Uterine smooth muscle cell (primary cell): ENCODE measurements around the gene DNASE1L1. TPM values are rescaled to one million over a fixed set of nuclear protein-coding genes. Genes with fewer than 3 reads are reported as not detected.

ENCODE experiments used
- total RNA-seq: library from RNA; depleted of rRNA; stranded (reverse); fragments of >200 nt; gene quantifications from 2 replicates; pipeline ENCODE4 v1.2.3, GENCODE V29; 2014

The DNASE1L1 gene
- total RNA-seq, result 31.5 and 54.7 TPM in 2 replicates

DNA sequence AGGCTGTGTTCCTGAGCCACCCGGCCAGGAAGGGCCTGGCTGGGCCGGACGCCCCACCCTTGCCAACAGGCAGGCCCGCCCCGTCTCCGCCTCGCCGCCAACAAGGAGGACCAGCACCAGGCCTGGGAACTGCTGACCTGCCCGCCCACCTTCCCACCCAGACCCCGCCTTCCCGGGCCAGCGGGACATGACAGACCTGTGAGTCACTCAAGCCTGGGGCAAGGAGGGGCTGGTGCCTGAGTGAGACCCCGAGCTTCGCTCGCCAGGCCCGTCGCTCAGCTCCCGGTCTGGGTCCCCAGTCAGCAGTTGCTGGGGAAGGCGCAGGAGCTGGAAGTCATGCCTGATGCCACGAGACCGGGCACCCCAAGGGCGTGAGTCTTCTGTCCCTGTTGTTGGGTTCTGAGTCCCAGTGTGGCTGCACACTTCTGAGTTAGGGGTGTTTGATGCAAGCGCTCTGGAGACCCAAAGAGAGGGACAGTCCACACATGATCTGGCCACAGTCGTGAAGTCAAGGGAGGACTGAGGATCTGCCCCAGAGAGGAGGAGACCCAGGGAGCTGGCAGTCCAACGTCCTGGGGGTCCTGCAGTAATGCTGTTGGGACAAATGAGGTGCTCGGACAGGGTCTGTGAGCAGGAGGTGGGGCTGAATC lies at the start of gene DNASE1L1:
TSS of gene DNASE1L1 (minus strand) at position 33 of the 650 bp plus-strand sequence. CDS start 3,686 bp downstream, outside the sequence.

DNA sequence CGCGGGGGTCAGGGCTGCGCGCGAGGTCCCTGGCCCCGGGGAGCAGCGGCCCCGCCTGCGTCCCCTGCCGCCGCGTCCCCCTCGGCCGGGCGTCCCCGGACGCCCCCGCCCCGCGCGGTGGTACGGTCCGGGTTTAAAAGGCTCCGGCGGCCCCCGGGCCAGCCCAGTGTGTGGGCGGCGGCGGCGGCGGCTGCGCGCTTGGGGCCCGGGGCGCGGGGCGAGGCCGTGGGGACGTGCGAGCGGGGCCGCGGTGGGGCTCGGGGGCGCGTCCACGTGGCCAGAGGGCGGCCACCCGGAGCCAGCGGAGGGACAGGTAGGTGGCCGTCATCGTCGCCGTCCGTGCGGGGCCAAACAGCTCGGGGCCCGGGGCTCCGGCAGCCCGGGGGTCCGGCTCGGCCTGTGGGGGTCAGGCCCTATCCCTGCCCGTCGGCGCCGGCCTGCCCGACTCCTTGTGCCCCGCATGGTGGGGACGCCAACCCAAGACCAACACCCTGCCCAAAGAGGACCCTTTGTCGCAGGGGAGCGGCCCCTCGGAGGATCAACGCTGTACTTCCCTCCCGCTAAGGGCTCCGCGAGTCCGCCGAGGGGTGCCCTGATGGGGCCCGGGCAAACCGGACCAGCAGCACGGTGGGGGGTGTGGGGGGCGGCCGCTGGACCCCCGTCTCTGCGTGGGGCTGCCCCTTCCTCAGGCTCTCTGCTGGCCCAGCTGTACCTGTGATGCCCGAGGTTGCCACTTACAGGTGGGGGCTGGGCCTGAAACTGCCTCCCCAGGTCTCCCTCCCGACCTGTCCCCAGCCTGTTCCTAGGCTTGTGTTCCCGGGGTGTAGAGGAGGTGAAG lies 49.3 kb upstream of the DNASE1L1 start, which contains the start of gene PLXNA3:
TSS of gene PLXNA3 (plus strand) at position 166 of the 838 bp plus-strand sequence. CDS start 1,903 bp downstream, outside the sequence.

GRCh38 chrX:154443992-154444754 lies 35.1 kb upstream of the DNASE1L1 start, which contains the start of gene FAM50A:
Gene FAM50A, plus strand, starts transcription at chrX:154444141. Its CDS starts 95 bp downstream, at chrX:154444236.

DNA sequence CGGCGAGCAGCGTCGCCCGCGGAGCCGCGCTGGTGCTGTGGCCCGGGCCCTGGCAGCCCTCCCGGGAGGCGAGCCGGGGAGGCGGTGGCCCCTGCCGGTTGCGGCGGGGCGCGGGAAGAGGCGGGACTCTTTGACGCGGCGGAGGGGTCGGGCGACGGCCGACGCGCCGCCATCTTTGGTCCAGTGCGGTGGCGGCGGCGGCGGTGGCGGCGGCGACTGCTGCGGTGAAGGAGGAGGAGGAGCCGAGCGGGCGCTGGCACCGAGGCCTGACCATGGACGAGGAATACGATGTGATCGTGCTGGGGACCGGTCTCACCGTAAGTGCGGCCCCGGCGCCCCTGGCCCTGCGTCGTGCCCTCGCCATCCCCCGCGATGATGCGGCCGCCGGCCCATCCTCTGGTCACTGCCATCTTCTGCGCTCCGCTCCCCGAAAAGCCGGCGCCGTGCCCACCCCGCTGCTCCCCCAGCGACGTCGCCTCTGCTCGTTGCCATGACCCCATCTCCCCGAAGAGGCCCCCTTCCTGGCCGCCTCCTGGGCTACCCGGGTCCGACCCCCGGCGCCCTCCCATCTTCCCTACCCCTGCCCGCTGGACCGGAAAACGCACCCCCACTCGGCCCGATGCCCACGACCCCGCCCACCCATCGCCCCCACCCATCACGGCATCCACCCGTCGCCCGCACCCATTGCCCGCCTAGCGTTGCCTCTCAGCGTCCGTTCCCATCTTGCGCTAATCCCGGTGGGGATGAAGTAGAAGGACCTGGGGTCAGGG lies 28.1 kb upstream of the DNASE1L1 start, which contains the start of gene GDI1:
TSS of gene GDI1 (plus strand) at position 172 of the 770 bp plus-strand sequence. CDS start at position 273, 101 bp downstream.

DNA sequence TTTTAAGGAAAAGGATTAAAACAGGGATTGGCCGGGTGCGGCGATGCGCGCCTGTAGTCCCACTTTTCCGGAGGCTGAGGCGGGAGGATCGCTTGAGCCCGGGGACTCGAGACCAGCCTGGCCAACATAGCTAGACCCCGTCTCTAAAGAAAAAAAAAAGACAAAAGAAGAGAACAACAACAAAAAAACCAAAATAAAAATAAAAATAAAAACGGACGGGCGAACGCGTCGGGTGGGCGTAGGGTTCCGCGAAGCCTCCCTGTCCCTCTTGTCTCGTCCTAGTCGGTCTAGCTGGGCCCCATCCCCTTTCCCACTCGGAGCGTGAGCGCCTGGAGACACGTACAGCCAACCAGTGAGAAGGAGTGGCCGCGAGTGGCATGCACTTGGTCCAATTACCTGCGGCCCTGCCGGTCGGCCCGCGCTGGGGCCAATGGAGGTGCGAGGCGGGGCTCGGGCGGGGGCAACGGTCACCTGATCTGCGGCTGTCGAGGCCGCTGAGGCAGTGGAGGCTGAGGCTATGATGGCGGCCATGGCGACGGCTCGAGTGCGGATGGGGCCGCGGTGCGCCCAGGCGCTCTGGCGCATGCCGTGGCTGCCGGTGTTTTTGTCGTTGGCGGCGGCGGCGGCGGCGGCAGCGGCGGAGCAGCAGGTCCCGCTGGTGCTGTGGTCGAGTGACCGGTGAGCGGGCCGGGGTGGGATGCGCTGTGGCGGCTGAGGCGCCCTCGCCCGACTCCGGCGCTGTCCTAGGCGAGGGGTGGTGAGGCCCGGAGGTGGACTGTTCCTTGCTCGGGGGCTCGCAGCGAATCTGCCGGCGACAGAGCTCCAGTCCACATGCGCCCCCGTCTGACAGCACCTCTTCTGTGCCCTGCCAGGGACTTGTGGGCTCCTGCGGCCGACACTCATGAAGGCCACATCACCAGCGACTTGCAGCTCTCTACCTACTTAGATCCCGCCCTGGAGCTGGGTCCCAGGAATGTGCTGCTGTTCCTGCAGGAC lies 19.4 kb upstream of the DNASE1L1 start, which contains the start of gene ATP6AP1:
TSS of gene ATP6AP1 (plus strand) at position 502 of the 996 bp plus-strand sequence. CDS start at position 518, 16 bp downstream.

DNA sequence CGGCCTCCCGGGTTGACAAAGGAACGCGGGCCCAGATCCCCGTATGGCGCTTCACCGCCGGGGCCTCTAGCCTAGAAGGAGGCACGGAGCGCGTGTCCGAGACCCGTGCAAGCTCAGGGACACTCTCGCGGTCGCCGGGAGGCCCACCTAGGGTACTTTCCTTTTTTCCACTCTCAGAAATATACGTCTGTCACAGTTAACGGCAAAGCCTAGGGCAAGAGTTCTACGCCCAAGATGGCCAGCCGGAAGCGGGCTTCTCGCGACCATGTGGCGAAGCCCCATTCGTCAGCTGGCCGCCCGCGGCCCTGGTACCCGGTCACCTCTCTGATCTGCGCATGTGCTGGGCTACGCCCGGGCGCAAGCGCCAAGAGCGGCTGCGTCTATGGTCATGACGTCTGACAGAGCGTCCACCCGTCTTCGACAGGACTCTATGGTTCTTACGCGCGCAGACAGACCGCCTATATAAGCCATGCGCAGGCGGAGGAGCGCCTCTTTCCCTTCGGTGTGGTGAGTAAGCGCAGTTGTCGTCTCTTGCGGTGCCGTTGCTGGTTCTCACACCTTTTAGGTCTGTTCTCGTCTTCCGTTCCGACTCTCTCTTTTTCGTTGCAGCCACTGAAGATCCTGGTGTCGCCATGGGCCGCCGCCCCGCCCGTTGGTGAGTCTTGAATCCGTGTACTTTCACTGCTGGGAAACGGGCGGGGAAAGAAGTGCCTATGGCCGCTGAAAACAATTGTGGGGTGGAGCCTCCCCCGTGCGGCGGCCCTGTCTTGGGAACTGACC lies 11.0 kb downstream of the DNASE1L1 start, which contains the start of gene RPL10:
TSS of gene RPL10 (plus strand) at position 490 of the 780 bp plus-strand sequence. CDS start at position 633, 143 bp downstream.

DNA sequence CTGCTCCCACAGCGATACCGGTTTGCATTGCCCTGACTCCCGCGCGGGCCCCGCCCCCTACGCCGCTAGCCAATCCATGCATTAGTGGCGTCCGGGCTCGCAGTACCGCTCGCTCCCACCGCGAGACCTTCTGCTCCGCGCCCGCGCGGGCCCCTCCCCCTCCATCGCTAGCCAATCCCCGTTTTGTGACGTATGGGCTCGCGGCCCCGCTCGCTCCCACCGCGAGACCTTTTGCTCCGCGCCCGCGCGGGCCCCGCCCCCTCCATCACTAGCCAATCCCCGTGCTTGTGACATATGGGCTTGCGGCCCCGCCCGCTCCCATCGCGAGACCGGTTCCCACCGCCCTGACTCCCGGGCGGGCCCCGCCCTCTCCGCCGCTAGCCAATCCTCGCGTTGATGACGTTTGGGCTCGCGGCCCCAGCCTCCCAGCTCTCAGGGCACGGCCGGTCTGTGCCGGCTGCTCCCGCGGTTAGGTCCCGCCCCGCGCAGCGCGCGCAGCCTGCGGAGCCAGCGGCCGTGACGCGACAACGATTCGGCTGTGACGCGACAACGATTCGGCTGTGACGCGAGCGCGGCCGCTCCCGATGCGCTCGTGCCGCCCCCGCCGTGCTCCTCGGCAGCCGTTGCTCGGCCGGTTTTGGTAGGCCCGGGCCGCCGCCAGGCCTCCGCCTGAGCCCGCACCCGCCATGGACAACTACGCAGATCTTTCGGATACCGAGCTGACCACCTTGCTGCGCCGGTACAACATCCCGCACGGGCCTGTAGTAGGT lies 30.1 kb downstream of the DNASE1L1 start, which contains the start of gene EMD:
TSS of gene EMD (plus strand) at position 497 of the 770 bp plus-strand sequence. CDS start at position 687, 190 bp downstream.

GRCh38 chrX:154374313-154375155 lies 34.5 kb downstream of the DNASE1L1 start, which contains the start of gene FLNA:
Gene FLNA, minus strand, starts transcription at chrX:154374634. Its CDS starts 3,389 bp downstream, at chrX:154371245.

Other genes with a start within 250 kb of the DNASE1L1 start
- gene OPN1MW, start 226.7 kb downstream of the DNASE1L1 start, total RNA-seq, result not detected in 2 replicates
- not detected in 2 replicates for gene OPN1MW2, start 189.5 kb downstream of the DNASE1L1 start, total RNA-seq
- not detected in 2 replicates for gene OPN1MW3, start 151.7 kb downstream of the DNASE1L1 start, total RNA-seq
- gene TEX28, start 114.1 kb downstream of the DNASE1L1 start, total RNA-seq, result not detected in 2 replicates
- not detected in 2 replicates for gene TKTL1, start 113.5 kb downstream of the DNASE1L1 start, total RNA-seq
- gene FLNA, start 34.6 kb downstream of the DNASE1L1 start, total RNA-seq, result 2,419 and 3,747 TPM in 2 replicates
- 17.1 and 20.6 TPM in 2 replicates for gene EMD, start 30.0 kb downstream of the DNASE1L1 start, total RNA-seq
- gene RPL10, start 10.9 kb downstream of the DNASE1L1 start, total RNA-seq, result 2,853 and 3,007 TPM in 2 replicates
- 16.3 and 19.1 TPM in 2 replicates for gene TAFAZZIN, start 2.3 kb upstream of the DNASE1L1 start, total RNA-seq
- gene ATP6AP1, start 19.4 kb upstream of the DNASE1L1 start, total RNA-seq, result 58.3 and 72.5 TPM in 2 replicates
- 110 and 115 TPM in 2 replicates for gene GDI1, start 27.9 kb upstream of the DNASE1L1 start, total RNA-seq
- gene FAM50A, start 34.9 kb upstream of the DNASE1L1 start, total RNA-seq, result 89.5 and 112 TPM in 2 replicates
- 19.2 and 26.2 TPM in 2 replicates for gene PLXNA3, start 49.0 kb upstream of the DNASE1L1 start, total RNA-seq
- 11.4 and 25.7 TPM in 2 replicates for gene LAGE3, start 70.0 kb upstream of the DNASE1L1 start, total RNA-seq
- gene UBL4A, start 77.4 kb upstream of the DNASE1L1 start, total RNA-seq, result 41.7 and 59.2 TPM in 2 replicates
- 15.9 and 17.5 TPM in 2 replicates for gene SLC10A3, start 81.4 kb upstream of the DNASE1L1 start, total RNA-seq
- 32.4 TPM in 2 replicates for gene FAM3A, start 107.0 kb upstream of the DNASE1L1 start, total RNA-seq
- gene G6PD, start 137.6 kb upstream of the DNASE1L1 start, total RNA-seq, result 62.4 and 81.9 TPM in 2 replicates
- 17.5 and 18.7 TPM in 2 replicates for gene IKBKG, start 138.4 kb upstream of the DNASE1L1 start, total RNA-seq
- not detected in 2 replicates for gene CTAG1A, start 175.9 kb upstream of the DNASE1L1 start, total RNA-seq
- not detected in 2 replicates for gene CTAG1B, start 210.0 kb upstream of the DNASE1L1 start, total RNA-seq
- gene CTAG2, start 244.3 kb upstream of the DNASE1L1 start, total RNA-seq, result not detected in 2 replicates